ENCODE results near the gene SENP2.

Gene SENP2

DNA sequence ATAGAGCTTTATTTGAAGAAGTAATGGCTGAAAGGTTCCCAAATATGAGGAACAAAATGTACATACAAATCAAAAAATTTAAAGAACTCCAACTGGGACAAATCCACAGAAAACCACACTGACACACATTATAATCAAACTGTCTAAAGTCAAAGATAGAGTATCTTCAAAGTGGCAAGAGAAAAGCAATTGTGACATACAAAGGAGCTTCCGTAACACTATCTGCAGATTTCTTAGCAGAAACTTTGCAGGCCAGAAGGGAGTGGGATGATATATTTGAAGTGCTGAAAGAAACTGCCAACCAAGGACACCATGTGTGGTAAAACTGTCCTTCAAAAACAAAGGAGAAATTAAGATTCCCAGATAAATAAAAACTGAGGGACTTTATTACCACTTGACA is 91.9 kb downstream of the SENP2 start:
- DNase-seq (ENCODE audit: low read depth in 2 of 3, low spot score in 1 of 3) = no peak

DNA sequence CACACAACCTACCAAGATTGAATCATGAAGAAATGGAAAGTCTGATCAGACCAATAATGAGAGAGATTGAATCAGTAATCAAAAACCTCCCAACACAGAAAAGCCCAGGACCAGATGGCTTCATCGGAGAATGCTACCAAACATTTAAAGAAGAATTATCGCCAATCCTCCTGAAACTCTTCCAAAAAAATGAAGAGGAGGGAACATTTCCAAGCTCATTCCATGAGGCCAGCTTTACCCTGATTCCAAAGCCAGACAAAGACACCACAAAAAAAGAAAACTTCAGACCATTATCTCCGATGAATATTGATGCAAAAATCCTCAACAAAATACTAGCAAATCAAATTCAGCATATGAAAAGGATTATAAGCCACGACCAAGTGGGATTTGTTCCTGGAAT is 94.1 kb downstream of the SENP2 start:
- DNase-seq (ENCODE audit: low read depth in 2 of 3, low spot score in 1 of 3) = no peak
